HG03135 (cell line): ENCODE data around the gene TNFSF13B.
"Not testable (repeated sequence)": the region's sequence is repeated elsewhere in the genome, so short reads cannot be mapped to it uniquely, and the experiment has no call there.

Source experiments
- ATAC-seq: cut with Tn5 transposase; IDR thresholded peaks from one replicate; pipeline ENCODE4 v1.9.1; 2021; ENCODE audit warnings: mild to moderate bottlenecking, moderate library complexity; ENCODE audit not compliant: unreplicated experiment

The TNFSF13B gene

GRCh38 chr13:108269601-108270328, at the start of gene TNFSF13B:
TSS of gene TNFSF13B (plus strand) at chr13:108269718. CDS start at chr13:108269896, 178 bp downstream.
- ATAC-seq = peak; percentile 77

GRCh38 chr13:108220041-108220440, 49.5 kb upstream of the TNFSF13B start:
- no peak for ATAC-seq

- ATAC-seq = no peak
These were observed 45.6 kb upstream of the TNFSF13B start for GRCh38 chr13:108223687-108224503.

GRCh38 chr13:108225440-108225839, 44.1 kb upstream of the TNFSF13B start:
- ATAC-seq = peak; percentile 57

- peak; percentile 33 for ATAC-seq
These were observed 43.3 kb upstream of the TNFSF13B start for GRCh38 chr13:108226184-108226583.

- ATAC-seq = no peak
These were observed 41.8 kb upstream of the TNFSF13B start for GRCh38 chr13:108227651-108228272.

- ATAC-seq = no peak
These were observed 39.1 kb upstream of the TNFSF13B start for GRCh38 chr13:108230377-108230776.

- no peak for ATAC-seq
These were observed 20.4 kb upstream of the TNFSF13B start for GRCh38 chr13:108249150-108249549.

GRCh38 chr13:108257248-108257647, 12.3 kb upstream of the TNFSF13B start:
- no peak for ATAC-seq

- ATAC-seq = no peak
These were observed 5.7 kb upstream of the TNFSF13B start for GRCh38 chr13:108263621-108264355.

GRCh38 chr13:108266321-108266990, 3.1 kb upstream of the TNFSF13B start:
- ATAC-seq = no peak

- no peak for ATAC-seq
These were observed 2.2 kb upstream of the TNFSF13B start for GRCh38 chr13:108267347-108267746.

- not testable (repeated sequence) for ATAC-seq
These were observed 1.7 kb upstream of the TNFSF13B start for GRCh38 chr13:108267855-108268254.

GRCh38 chr13:108268466-108269112, 929 bp upstream of the TNFSF13B start:
- no peak for ATAC-seq

- ATAC-seq = peak; percentile 19
These were observed 924 bp downstream of the TNFSF13B start for GRCh38 chr13:108270442-108270841.

GRCh38 chr13:108272333-108272732, 2.8 kb downstream of the TNFSF13B start:
- no peak for ATAC-seq

- no peak for ATAC-seq
These were observed 4.1 kb downstream of the TNFSF13B start for GRCh38 chr13:108273429-108274118.

- no peak for ATAC-seq
These were observed 5.2 kb downstream of the TNFSF13B start for GRCh38 chr13:108274718-108275117.

GRCh38 chr13:108276060-108276459, 6.5 kb downstream of the TNFSF13B start:
- no peak for ATAC-seq
